WERI-Rb-1 (cell line): Measurements from ENCODE around the gene RARG.

Source experiments
- DNase-seq: peaks from one replicate; pipeline ENCODE4 v3.0.0-alpha.2; 2020
- H3K27ac ChIP-seq: fragments of 250-450 bp; sonication (Bioruptor Pico); 2 replicates; pipeline ENCODE4 v1.5.1; 2020; ENCODE audit warnings: mild to moderate bottlenecking, moderate library complexity
- H3K27me3 ChIP-seq: fragments of 250-450 bp; sonication (Bioruptor Pico); 2 replicates; pipeline ENCODE4 v1.5.1; 2021; ENCODE audit warnings: mild to moderate bottlenecking, low read depth, moderate library complexity; ENCODE audit not compliant: insufficient read depth, severe bottlenecking
- H3K36me3 ChIP-seq: fragments of 250-450 bp; sonication (Bioruptor Pico); 2 replicates; pipeline ENCODE4 v1.5.1; 2020; ENCODE audit warnings: mild to moderate bottlenecking, moderate library complexity
- H3K4me3 ChIP-seq: 2 replicates; pipeline ENCODE4 v1.5.1; 2011; ENCODE audit warnings: low read depth, mild to moderate bottlenecking, control low read depth, low read length
- H3K9me3 ChIP-seq: fragments of 250-450 bp; sonication (Bioruptor Pico); 2 replicates; pipeline ENCODE4 v1.5.1; 2021; ENCODE audit warnings: mild to moderate bottlenecking, moderate library complexity; ENCODE audit not compliant: severe bottlenecking
- TF ChIP-seq, protein P1 (sequence below): IDR thresholded peaks from 2 replicates; pipeline ENCODE4 v1.5.1; 2011; ENCODE audit warnings: low read depth, mild to moderate bottlenecking, control low read depth, inconsistent platforms, low read length

Gene RARG

DNA sequence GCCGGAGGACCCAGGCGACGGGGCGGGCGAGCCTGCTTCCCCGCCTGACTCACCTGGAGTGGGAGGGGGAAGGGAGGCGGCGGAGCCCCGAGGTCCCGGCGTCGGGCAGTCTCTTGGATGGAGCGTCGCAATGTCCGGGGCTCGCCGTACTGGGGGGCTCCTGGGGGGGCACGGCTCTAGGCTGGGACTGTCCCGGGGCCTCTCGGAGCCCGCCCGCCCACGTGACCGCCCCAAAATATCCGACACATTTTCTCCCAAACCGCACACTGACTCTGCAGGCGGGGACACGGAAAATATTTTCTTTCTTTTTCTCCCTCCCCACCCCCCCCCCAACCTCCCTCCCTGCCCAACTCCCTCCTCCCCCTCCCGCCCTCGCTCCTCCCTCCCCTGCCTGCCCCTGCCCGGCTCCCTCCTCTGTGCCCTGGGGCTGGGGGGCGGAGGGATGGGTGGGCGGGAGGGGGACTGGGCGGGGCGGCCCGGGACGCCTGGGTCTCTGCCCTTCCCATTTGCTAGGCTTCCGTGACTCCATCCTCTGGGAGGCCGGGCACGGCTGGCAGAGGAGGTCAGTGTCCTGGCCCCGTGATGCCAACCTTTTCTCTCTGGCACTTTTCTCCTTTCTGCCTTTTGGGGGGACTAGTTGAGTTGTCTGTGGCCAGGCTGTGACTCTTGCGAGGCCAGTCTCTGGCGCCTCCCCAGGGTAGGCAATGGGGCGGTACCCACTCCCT lies at the start of gene RARG:
TSS of gene RARG (minus strand) at position 289 of the 725 bp plus-strand sequence. CDS start 4,664 bp downstream, outside the sequence.
- H3K27ac ChIP-seq, result no peak within 1 kb of the TSS
- TF ChIP-seq, protein P1, sequence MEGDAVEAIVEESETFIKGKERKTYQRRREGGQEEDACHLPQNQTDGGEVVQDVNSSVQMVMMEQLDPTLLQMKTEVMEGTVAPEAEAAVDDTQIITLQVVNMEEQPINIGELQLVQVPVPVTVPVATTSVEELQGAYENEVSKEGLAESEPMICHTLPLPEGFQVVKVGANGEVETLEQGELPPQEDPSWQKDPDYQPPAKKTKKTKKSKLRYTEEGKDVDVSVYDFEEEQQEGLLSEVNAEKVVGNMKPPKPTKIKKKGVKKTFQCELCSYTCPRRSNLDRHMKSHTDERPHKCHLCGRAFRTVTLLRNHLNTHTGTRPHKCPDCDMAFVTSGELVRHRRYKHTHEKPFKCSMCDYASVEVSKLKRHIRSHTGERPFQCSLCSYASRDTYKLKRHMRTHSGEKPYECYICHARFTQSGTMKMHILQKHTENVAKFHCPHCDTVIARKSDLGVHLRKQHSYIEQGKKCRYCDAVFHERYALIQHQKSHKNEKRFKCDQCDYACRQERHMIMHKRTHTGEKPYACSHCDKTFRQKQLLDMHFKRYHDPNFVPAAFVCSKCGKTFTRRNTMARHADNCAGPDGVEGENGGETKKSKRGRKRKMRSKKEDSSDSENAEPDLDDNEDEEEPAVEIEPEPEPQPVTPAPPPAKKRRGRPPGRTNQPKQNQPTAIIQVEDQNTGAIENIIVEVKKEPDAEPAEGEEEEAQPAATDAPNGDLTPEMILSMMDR, result no peak

DNA sequence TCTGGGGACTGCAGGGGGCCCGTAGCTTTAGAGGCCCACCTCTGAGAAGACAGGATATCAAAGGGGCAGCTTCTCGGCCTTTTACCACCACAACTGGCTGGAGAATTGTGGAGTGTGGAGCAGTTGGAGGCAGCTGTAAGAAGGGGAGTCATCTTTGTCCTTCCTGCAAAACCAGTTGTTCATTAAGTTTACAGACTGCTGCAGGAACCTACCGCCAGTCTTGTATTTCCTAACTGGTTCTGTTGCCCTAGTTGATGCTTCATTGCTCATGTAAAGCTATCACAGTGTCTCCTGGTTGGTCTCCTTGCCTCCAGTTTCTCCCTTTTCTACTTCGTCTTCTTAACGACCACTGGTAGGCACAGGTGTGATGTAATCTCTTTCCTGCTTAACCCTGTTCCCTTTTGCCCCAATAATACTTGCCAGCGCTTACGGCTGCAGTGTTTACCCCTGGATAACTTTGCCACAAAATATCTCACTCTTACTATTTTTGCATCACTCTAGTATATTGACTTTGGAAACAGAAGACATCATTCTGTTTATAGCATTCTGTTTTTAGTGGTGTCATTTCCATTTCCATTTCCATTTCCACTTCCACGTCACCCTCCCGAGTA lies 48.0 kb upstream of the RARG start:
- no peak for DNase-seq
- Histone ChIP-seq H3K4me3 (no peak overlapping the region), H3K36me3 (peaks cover 96% of the 10 kb centered on the region), H3K9me3 (no peaks in the 10 kb centered on the region), H3K27ac (no peak overlapping the region), H3K27me3 (no peaks in the 10 kb centered on the region)
- TF ChIP-seq, protein P1, result no peak

More for the DNA sequence above, at the start of gene RARG:
- H3K27me3 ChIP-seq, result no peaks in the 10 kb centered on the region
- no peaks in the 10 kb centered on the region for H3K36me3 ChIP-seq
- H3K9me3 ChIP-seq, result no peaks in the 10 kb centered on the region
- no peak for DNase-seq
- H3K4me3 ChIP-seq, result no peak within 1 kb of the TSS

DNA sequence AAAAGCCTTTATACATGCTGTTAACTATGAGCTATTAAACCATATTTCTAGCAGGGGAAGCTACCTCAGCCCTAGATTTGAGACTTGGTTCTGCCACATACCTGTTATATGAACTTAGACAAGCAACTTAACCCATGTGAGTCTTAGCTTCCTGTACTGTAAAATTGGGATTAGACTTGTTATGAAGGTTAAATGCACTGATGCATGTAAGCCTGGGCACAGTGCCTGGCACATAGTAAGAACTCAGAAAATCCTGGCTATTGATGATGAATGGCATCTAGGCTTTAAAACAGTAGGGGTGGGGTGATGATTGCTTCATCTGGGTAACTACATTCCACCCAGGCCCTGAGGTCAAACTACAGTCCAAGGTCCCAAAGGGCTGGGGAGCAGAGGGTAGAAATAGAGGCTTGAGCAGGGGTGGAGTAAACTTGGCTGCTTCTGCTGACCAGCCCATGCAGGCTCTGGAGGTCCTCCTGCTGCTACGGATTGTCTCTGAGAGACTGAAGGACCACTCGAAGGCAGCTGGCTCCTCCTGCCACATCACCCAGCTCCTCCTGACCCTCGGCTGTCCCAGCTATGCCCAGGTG lies 47.4 kb upstream of the RARG start:
- H3K36me3 ChIP-seq, result peaks cover 96% of the 10 kb centered on the region
- TF ChIP-seq, protein P1, result no peak

DNA sequence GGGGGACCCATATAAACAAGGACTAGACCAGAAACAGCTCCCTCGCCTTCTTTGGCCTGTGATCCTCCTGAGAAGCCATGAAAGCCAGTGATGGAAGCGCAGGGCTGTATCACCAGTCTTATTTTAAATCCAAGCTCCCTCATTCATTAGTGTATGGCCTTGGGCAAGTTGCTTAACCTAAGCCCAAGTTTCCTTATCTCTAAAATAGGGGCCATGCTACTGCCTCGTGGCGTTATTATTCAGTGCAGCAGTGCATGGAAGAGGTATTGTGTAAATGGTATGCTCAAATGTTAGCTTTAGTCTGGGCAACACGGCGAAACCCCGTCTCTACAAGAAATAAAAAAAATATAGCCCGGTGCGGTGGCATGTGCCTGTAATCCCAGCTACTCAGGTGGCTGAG lies 46.0 kb upstream of the RARG start:
- DNase-seq, result no peak
- no peak overlapping the region for H3K27ac ChIP-seq
- H3K9me3 ChIP-seq, result no peaks in the 10 kb centered on the region
- H3K27me3 ChIP-seq, result no peaks in the 10 kb centered on the region
- peaks cover 90% of the 10 kb centered on the region for H3K36me3 ChIP-seq
- no peak overlapping the region for H3K4me3 ChIP-seq
- TF ChIP-seq, protein P1, result no peak

More for the DNA sequence above, 47.4 kb upstream of the RARG start:
- H3K4me3 ChIP-seq, result no peak overlapping the region
- DNase-seq, result no peak
- no peaks in the 10 kb centered on the region for H3K27me3 ChIP-seq
- no peak overlapping the region for H3K27ac ChIP-seq
- H3K9me3 ChIP-seq, result no peaks in the 10 kb centered on the region

DNA sequence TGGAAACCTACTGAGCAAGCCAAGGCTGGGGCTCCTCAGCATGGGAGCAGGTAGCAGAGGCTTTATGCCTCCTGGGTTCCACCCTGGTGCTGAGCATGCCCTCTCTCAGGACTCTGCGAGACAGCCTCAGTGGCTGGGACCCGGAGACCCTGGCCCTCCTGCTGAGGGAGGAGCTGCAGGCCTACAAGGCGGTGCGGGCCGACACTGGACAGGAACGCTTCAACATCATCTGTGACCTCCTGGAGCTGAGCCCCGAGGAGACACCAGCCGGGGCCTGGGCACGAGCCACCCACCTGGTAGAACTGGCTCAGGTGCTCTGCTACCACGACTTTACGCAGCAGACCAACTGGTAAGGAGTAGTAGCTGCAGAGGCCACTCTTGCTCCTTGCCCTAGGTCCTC lies 44.5 kb upstream of the RARG start:
- DNase-seq, result no peak
- H3K4me3 ChIP-seq, result no peak overlapping the region
- H3K36me3 ChIP-seq, result peaks cover 87% of the 10 kb centered on the region
- H3K27me3 ChIP-seq, result no peaks in the 10 kb centered on the region
- no peak overlapping the region for H3K27ac ChIP-seq
- no peaks in the 10 kb centered on the region for H3K9me3 ChIP-seq
- TF ChIP-seq, protein P1, result no peak
